H1 (cell line): Measurements from ENCODE around the gene RPL23. TPM values are rescaled to one million over a fixed set of nuclear protein-coding genes. Genes with fewer than 3 reads are reported as not detected.

ENCODE experiments used
- CTCF ChIA-PET: fragments of 300-600 bp; sonication (Branson Sonifier 250); formaldehyde crosslinking; loops from one replicate; lab custom pipeline; 2021; ENCODE audit not compliant: partially characterized antibody; lab: Charles Lee
- POLR2A ChIA-PET: fragments of 300-600 bp; sonication (Branson Sonifier 250); formaldehyde crosslinking; loops from one replicate; lab custom pipeline; 2021; ENCODE audit warnings: inconsistent platforms; ENCODE audit not compliant: partially characterized antibody; lab: Charles Lee
- DNase-seq, 2 experiments: peaks; one replicate each; pipeline versions ENCODE4 v3.0.0 to v3.0.0-alpha.2; 2010 to 2022; ENCODE audit warnings: low spot score in 2 of 2, low read depth in 1 of 2, mixed read lengths in 1 of 2
- FAIRE-seq: peaks from 2 replicates; lab custom pipeline; 2011; peaks lifted over from hg19 to GRCh38; lab: Jason Lieb, UNC
- H2AFZ ChIP-seq: 2 replicates; pipeline ENCODE4 v1.8.1; 2012; ENCODE audit warnings: low read length, inconsistent platforms
- H2AK5ac ChIP-seq: 2 replicates; pipeline ENCODE4 v1.6.1; 2013; ENCODE audit warnings: low read depth, low read length
- H2BK120ac ChIP-seq: replicated peaks from 2 replicates; pipeline ENCODE3; 2013; ENCODE audit warnings: low read depth, low read length, inconsistent platforms
- H2BK12ac ChIP-seq: 2 replicates; pipeline ENCODE4 v1.6.1; 2013; ENCODE audit warnings: low read depth, low read length
- H2BK15ac ChIP-seq: 2 replicates; pipeline ENCODE4 v1.6.1; 2013; ENCODE audit warnings: low read length
- H2BK20ac ChIP-seq: 2 replicates; pipeline ENCODE4 v1.6.1; 2013; ENCODE audit warnings: low read length
- H2BK5ac ChIP-seq: 2 replicates; pipeline ENCODE4 v1.6.1; 2013; ENCODE audit warnings: low read depth, low read length
- H3K14ac ChIP-seq: 2 replicates; pipeline ENCODE4 v1.6.1; 2013; ENCODE audit warnings: inconsistent platforms; ENCODE audit not compliant: insufficient read length
- H3K18ac ChIP-seq: 2 replicates; pipeline ENCODE4 v1.6.1; 2013; ENCODE audit warnings: low read length; ENCODE audit errors: extremely low read depth
- H3K23ac ChIP-seq: 2 replicates; pipeline ENCODE4 v1.6.1; 2013; ENCODE audit warnings: inconsistent platforms; ENCODE audit not compliant: insufficient read length
- H3K23me2 ChIP-seq: 2 replicates; pipeline ENCODE4 v1.6.1; 2013; ENCODE audit warnings: low read depth, low read length
- H3K27ac ChIP-seq: 2 replicates; pipeline ENCODE4 v1.6.1; 2011; ENCODE audit warnings: low read depth, low read length, inconsistent platforms
- H3K27me3 ChIP-seq, 4 experiments: replicated peaks in 1 of 4; 1 replicate in 1 of 4; 2 replicates in 3 of 4; pipeline versions ENCODE4 v1.6.1 to v1.8.1; 2011 to 2013; ENCODE audit warnings: low read length in 3 of 4, mild to moderate bottlenecking in 3 of 4, inconsistent platforms in 2 of 4, mixed read lengths in 2 of 4, moderate library complexity in 1 of 4; ENCODE audit not compliant: control insufficient read depth in 3 of 4, insufficient read depth in 3 of 4; ENCODE audit errors: extremely low read depth in 1 of 4
- H3K36me3 ChIP-seq, 4 experiments: 2 replicates each; pipeline versions ENCODE4 v1.6.1 to v1.8.1; 2011 to 2013; ENCODE audit warnings: mild to moderate bottlenecking in 4 of 4, low read length in 3 of 4, moderate library complexity in 2 of 4, control low read depth in 1 of 4, inconsistent platforms in 1 of 4; ENCODE audit not compliant: insufficient read depth in 4 of 4, control insufficient read depth in 2 of 4
- H3K4ac ChIP-seq: replicated peaks from 2 replicates; pipeline ENCODE3; 2013; ENCODE audit warnings: low read length, low read depth, mixed read lengths, inconsistent platforms; ENCODE audit not compliant: insufficient read length
- H3K4me1 ChIP-seq, 4 experiments: replicated peaks in 1 of 4; 1 replicate in 1 of 4; 2 replicates in 3 of 4; pipeline versions ENCODE4 v1.6.1 to v1.8.1; 2011 to 2013; ENCODE audit warnings: low read length in 3 of 4, inconsistent platforms in 2 of 4, mixed read lengths in 1 of 4; ENCODE audit not compliant: insufficient read depth in 4 of 4, control insufficient read depth in 3 of 4
- H3K4me2 ChIP-seq, 2 experiments: 2 replicates each; pipeline versions ENCODE4 v1.6.1 to v1.8.1; 2011 to 2013; ENCODE audit warnings: low read depth in 2 of 2, low read length in 2 of 2, control low read depth in 1 of 2, inconsistent platforms in 1 of 2, mild to moderate bottlenecking in 1 of 2; ENCODE audit not compliant: insufficient read depth in 1 of 2
- H3K4me3 ChIP-seq, 4 experiments: fragments of 200-600, 300-600 bp in 1 of 4; sonication (generic), shearing (Covaris generic), sonication (Bioruptor Twin) in 1 of 4; 2 replicates each; pipeline versions ENCODE4 v1.5.1 to v1.8.1; 2011 to 2016; ENCODE audit warnings: low read length in 4 of 4, low read depth in 3 of 4, control low read depth in 2 of 4, inconsistent platforms in 2 of 4, mild to moderate bottlenecking in 2 of 4, mixed read lengths in 1 of 4, moderate library complexity in 1 of 4; ENCODE audit not compliant: insufficient read depth in 2 of 4; ENCODE audit errors: extremely low read depth in 1 of 4
- H3K56ac ChIP-seq: replicated peaks from 2 replicates; pipeline ENCODE3; 2013; ENCODE audit warnings: low read depth, mild to moderate bottlenecking, mixed read lengths, low read length, inconsistent platforms; ENCODE audit not compliant: insufficient read length
- H3K79me1 ChIP-seq: 2 replicates; pipeline ENCODE4 v1.6.1; 2013; ENCODE audit warnings: low read depth, low read length, control low read depth
- H3K79me2 ChIP-seq, 2 experiments: 2 replicates each; pipeline versions ENCODE4 v1.6.1 to v1.8.1; 2012 to 2013; ENCODE audit warnings: low read length in 2 of 2, mild to moderate bottlenecking in 2 of 2, inconsistent platforms in 1 of 2; ENCODE audit not compliant: insufficient read depth in 2 of 2, control insufficient read depth in 1 of 2
- H3K9ac ChIP-seq, 4 experiments: replicated peaks in 1 of 4; 1 replicate in 1 of 4; 2 replicates in 3 of 4; pipeline versions ENCODE4 v1.6.1 to v1.8.1; 2011 to 2013; ENCODE audit warnings: low read depth in 3 of 4, low read length in 3 of 4, control low read depth in 2 of 4, mild to moderate bottlenecking in 2 of 4, moderate library complexity in 2 of 4, inconsistent platforms in 1 of 4; ENCODE audit errors: extremely low read depth in 1 of 4
- H3K9me3 ChIP-seq, 2 experiments: 2 replicates each; pipeline versions ENCODE4 v1.6.1 to v1.8.1; 2012 to 2013; ENCODE audit warnings: mild to moderate bottlenecking in 2 of 2, moderate library complexity in 2 of 2, control low read depth in 1 of 2, inconsistent platforms in 1 of 2, low read depth in 1 of 2, low read length in 1 of 2, mixed read lengths in 1 of 2; ENCODE audit not compliant: insufficient read depth in 2 of 2
- H4K20me1 ChIP-seq, 2 experiments: replicated peaks in 1 of 2; 2 replicates each; pipeline versions ENCODE3 to v1.8.1; 2011 to 2013; ENCODE audit warnings: inconsistent platforms in 2 of 2, low read length in 2 of 2, mild to moderate bottlenecking in 1 of 2; ENCODE audit not compliant: insufficient read depth in 2 of 2, control insufficient read depth in 1 of 2
- H4K5ac ChIP-seq: 2 replicates; pipeline ENCODE4 v1.6.1; 2013; ENCODE audit warnings: low read length, low read depth, mixed read lengths, inconsistent platforms; ENCODE audit not compliant: insufficient read length
- H4K8ac ChIP-seq: 2 replicates; pipeline ENCODE4 v1.8.0; 2013; ENCODE audit warnings: mild to moderate bottlenecking, moderate library complexity, low read length, inconsistent platforms; ENCODE audit not compliant: insufficient read depth; ENCODE audit errors: extremely low read depth
- H4K91ac ChIP-seq: replicated peaks from 2 replicates; pipeline ENCODE3; 2013; ENCODE audit warnings: low read length, mixed read lengths, inconsistent platforms; ENCODE audit not compliant: insufficient read length
- HDAC2 ChIP-seq, 2 experiments: fragments of 300-600 bp in 1 of 2; sonication (generic) in 1 of 2; IDR thresholded peaks; 2 replicates each; pipeline ENCODE4 v1.6.1; 2011 to 2012; ENCODE audit warnings: low read depth in 2 of 2, low read length in 2 of 2, mild to moderate bottlenecking in 2 of 2, moderate library complexity in 2 of 2, borderline replicate concordance in 1 of 2, inconsistent platforms in 1 of 2
- KDM1A ChIP-seq: fragments of 200-600, 300-600 bp; sonication (generic); IDR thresholded peaks from 2 replicates; pipeline ENCODE4 v1.7.1; 2016; ENCODE audit warnings: mild to moderate bottlenecking, low read length, borderline replicate concordance
- TEAD4 ChIP-seq: IDR thresholded peaks from 2 replicates; pipeline ENCODE4 v1.6.1; 2012; ENCODE audit warnings: low read depth, low read length, inconsistent platforms, mixed read lengths
- WGBS, 2 experiments: shearing (Covaris generic) in 1 of 2; methylation state at CpG; one replicate each; pipeline versions ENCODE4 v1.1.6 to v1.1.7; 2013 to 2015; ENCODE audit warnings: low lambda C conversion rate in 2 of 2, mixed read lengths in 2 of 2, inconsistent platforms in 1 of 2, low coverage in 1 of 2, missing lambda C conversion rate in 1 of 2; ENCODE audit not compliant: insufficient replicate concordance in 2 of 2, insufficient coverage in 1 of 2, insufficient read length in 1 of 2; ENCODE audit errors: extremely low coverage in 1 of 2, missing lambda C conversion rate in 1 of 2; 5-methylcytosine and 5-hydroxymethylcytosine counted together
- polyA plus RNA-seq, 7 experiments: library from polyadenylated mRNA; depleted of rRNA in 3 of 7; stranded (reverse) in 5 of 7; unstranded in 2 of 7; fragments of >200 nt in 5 of 7; fragments of 200-250 nt in 2 of 7; gene quantifications; 1 replicate in 5 of 7; 2 replicates in 1 of 7; 4 replicates in 1 of 7; pipeline versions ENCODE4 v1.2.1 to v1.2.3, GENCODE V29; 2011 to 2013; ENCODE audit warnings: missing spikeins in 2 of 7, mixed read lengths in 2 of 7
- total RNA-seq: library from RNA; stranded (reverse); fragmentation: NEBNext Ultra II Directional; extraction: Animal tissue kit (Norgen Biotek cat#: 25700); gene quantifications from 2 replicates; pipeline ENCODE4 v1.2.1, GENCODE V29; 2021

Gene RPL23
- total and polyA plus RNA-seq, 2 of the 8 experiments (the other 6 are each of a cell fraction or from before 2014, with no cell fraction given) = 2,148 to 2,502 TPM

GRCh38 chr17:38883592-38884526, 30.3 kb upstream of the RPL23 start:
- peaks cover 0 to 4% (median 1%) of the 10 kb centered on the region in 4 experiments; a peak in 5 of 8 replicates for H3K36me3 ChIP-seq
- peaks cover 6 to 74% of the 10 kb centered on the region in 2 experiments; a peak in 3 of 4 replicates for H3K79me2 ChIP-seq
- H3K4me2 ChIP-seq = peak overlapping the region; percentile 28
- H4K8ac ChIP-seq = peak overlapping the region; percentile 7; the same call in 1 of the 2 replicates
- no peaks in the 10 kb centered on the region for H3K9me3 ChIP-seq
- H3K23me2 ChIP-seq = peaks cover 2% of the 10 kb centered on the region; the same call in 1 of the 2 replicates
- peak overlapping the region; percentile 71 for H3K18ac ChIP-seq
- no peaks in the 10 kb centered on the region for H3K27me3 ChIP-seq
- H3K56ac ChIP-seq = no peak overlapping the region
- peak overlapping the region; percentile 50; the same call in 1 of the 2 replicates for H2BK15ac ChIP-seq
- ChIA-PET CTCF (interaction anchor here (0.6 to 4.4 kb wide), 6 partner anchors 8 to 311 kb away, joined by 3 to 26 read pairs (median 6); partner anchors contain the start of genes LASP1NB and RPL23), POLR2A (interaction anchor here (0.6 to 24.3 kb wide), 4 partner anchors 13 to 196 kb away, joined by 3 to 468 read pairs (median 74); partner anchors contain the start of genes LASP1 and RPL23)
- no peak for TF ChIP-seq TEAD4
- peak; percentile 96; the same call in 1 of the 2 replicates for TF ChIP-seq KDM1A
- peak in 1 of 2 experiments; percentile 85; a peak in 1 of 4 replicates for TF ChIP-seq HDAC2 (IDR thresholded peaks at IDR 0.05; ENCODE audit: borderline replicate concordance in 1 of 2, low read depth in 2 of 2, low read length in 2 of 2)
- H3K14ac ChIP-seq = no peak overlapping the region
- peak overlapping the region; percentile 53; the same call in 1 of the 2 replicates for H3K27ac ChIP-seq
- WGBS, 2 experiments = 73% methylated on average over 18 of the region's 19 CpGs; no CpG with 5 or more reads in 1 of the 2 experiments
- H3K4me1 ChIP-seq = peaks cover 23 to 40% (median 36%) of the 10 kb centered on the region in 4 experiments
- H2BK5ac ChIP-seq = peak overlapping the region; percentile 84; the same call in 1 of the 2 replicates
- no peak overlapping the region for H2AFZ ChIP-seq
- peaks cover 7 to 8% of the 10 kb centered on the region in 2 experiments for H4K20me1 ChIP-seq
- peak overlapping the region; percentile 77; the same call in 1 of the 2 replicates for H2BK12ac ChIP-seq
- no peak for FAIRE-seq
- H3K9ac ChIP-seq = peak overlapping the region in 1 of 4 experiments; percentile 58; a peak in 1 of 7 replicates
- H4K5ac ChIP-seq = peak overlapping the region; percentile 27
- peak overlapping the region; percentile 95; the same call in 1 of the 2 replicates for H2AK5ac ChIP-seq
- peaks cover 21% of the 10 kb centered on the region for H3K79me1 ChIP-seq
- H3K4ac ChIP-seq = no peak overlapping the region
- peak in 1 of 2 experiments; percentile 50 for DNase-seq
- no peak overlapping the region for H3K23ac ChIP-seq
- peak overlapping the region; percentile 36 for H2BK120ac ChIP-seq
- peak overlapping the region; percentile 86 for H4K91ac ChIP-seq
- H3K4me3 ChIP-seq = peak overlapping the region in 1 of 4 experiments; percentile 10; a peak in 2 of 8 replicates
- H2BK20ac ChIP-seq = 0 out of 2 replicates have a peak overlapping the region, but pooled peaks have one; percentile 44
